Measurements from ENCODE around the gene CORO2A. TPM values are rescaled to one million over a fixed set of nuclear protein-coding genes. Genes with fewer than 3 reads are reported as not detected.

CORO2A gene
- total RNA-seq, 1 experiment from 2014 or later = 24.3 TPM

- H3K36me3 Mint-ChIP-seq (ENCODE audit: insufficient read depth, unreplicated experiment) = no peaks in the 10 kb centered on the region
- H3K4me3 Mint-ChIP-seq (ENCODE audit: low read depth, unreplicated experiment) = no peak overlapping the region
- H3K27me3 Mint-ChIP-seq (ENCODE audit: unreplicated experiment) = no peaks in the 10 kb centered on the region
- TF ChIP-seq CTCF (IDR thresholded peaks at IDR 0.05; ENCODE audit: unreplicated experiment) = no peak
- H3K4me1 Mint-ChIP-seq (ENCODE audit: low read depth, unreplicated experiment) = no peaks in the 10 kb centered on the region
- no peaks in the 10 kb centered on the region for H3K9me3 Mint-ChIP-seq (ENCODE audit: low read depth, unreplicated experiment)
- CTCF ChIA-PET = no interaction called here
- DNase-seq = no peak
- BruUV-seq (replicated peaks) = no TSS peak
- H3K27ac Mint-ChIP-seq (ENCODE audit: unreplicated experiment) = no peak overlapping the region
- intact Hi-C loops (cut with micrococcal nuclease; ENCODE audit: unreplicated experiment) = no loop called here
Observed at GRCh38 chr9:98236901-98237487, 44.6 kb upstream of the CORO2A start.

DNA sequence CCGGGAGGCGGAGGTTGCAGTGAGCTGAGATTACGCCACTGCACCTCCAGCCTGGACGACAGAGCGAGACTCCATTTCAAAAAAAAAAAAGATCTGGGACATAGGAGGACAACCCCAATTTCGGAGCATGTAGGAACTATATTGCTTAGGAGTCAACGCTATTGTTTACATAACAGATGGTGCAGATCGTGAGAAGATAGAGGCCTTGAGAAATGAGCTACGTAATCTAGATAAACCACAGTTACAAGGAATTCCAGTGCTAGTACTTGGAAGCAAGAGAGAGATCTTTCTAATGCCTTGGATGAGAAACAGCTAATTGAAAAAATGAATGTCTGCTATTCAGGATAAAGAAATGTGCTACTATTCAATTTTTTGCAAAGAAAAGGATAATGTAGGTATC is 42.7 kb upstream of the CORO2A start:
- H3K27me3 Mint-ChIP-seq (ENCODE audit: unreplicated experiment) = no peaks in the 10 kb centered on the region
- no peaks in the 10 kb centered on the region for H3K4me1 Mint-ChIP-seq (ENCODE audit: low read depth, unreplicated experiment)
- H3K36me3 Mint-ChIP-seq (ENCODE audit: insufficient read depth, unreplicated experiment) = peaks cover 7% of the 10 kb centered on the region
- H3K9me3 Mint-ChIP-seq (ENCODE audit: low read depth, unreplicated experiment) = no peaks in the 10 kb centered on the region
- TF ChIP-seq CTCF (IDR thresholded peaks at IDR 0.05; ENCODE audit: unreplicated experiment) = no peak
- H3K27ac Mint-ChIP-seq (ENCODE audit: unreplicated experiment) = no peak overlapping the region
- DNase-seq = no peak
- CTCF ChIA-PET = interaction anchor here (0.7 kb wide), 1 partner anchor 49 kb away, joined by 3 read pairs; no protein-coding TSS in a partner anchor
- no peak overlapping the region for H3K4me3 Mint-ChIP-seq (ENCODE audit: low read depth, unreplicated experiment)
- intact Hi-C loops (cut with micrococcal nuclease; ENCODE audit: unreplicated experiment) = no loop called here
- BruUV-seq (replicated peaks) = no TSS peak

DNA sequence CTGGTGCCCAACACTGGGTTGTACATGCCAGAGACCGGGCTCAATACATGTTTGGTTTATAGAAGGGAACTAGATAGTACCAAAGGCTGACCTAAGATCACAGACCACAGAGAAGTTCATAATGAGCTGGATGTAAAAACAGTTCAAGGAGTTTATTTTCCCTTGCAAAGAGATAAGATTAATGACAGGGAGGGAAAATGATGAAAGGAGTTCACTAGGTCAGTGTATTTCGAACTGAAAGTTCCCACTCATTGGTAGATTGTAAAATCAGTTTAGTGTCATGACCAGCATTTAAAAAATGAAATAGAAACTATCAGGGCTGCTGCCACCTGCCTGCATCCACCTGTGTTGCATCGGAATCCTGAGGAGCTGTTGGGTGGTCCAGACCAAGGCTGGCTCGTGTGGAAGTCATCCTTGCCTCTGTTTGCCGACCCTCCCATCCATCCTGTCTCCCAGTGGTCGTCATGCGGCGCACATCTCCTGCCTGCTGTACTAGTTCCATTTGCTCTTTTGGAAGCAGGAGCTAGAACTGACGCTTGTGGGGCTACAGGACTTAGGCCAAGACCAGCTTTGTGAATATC is 41.9 kb upstream of the CORO2A start:
- Mint-ChIP-seq H3K4me1 (ENCODE audit: low read depth, unreplicated experiment) (no peaks in the 10 kb centered on the region), H3K36me3 (ENCODE audit: insufficient read depth, unreplicated experiment) (peaks cover 7% of the 10 kb centered on the region), H3K9me3 (ENCODE audit: low read depth, unreplicated experiment) (no peaks in the 10 kb centered on the region), H3K27me3 (ENCODE audit: unreplicated experiment) (no peaks in the 10 kb centered on the region), H3K27ac (ENCODE audit: unreplicated experiment) (no peak overlapping the region), H3K4me3 (ENCODE audit: low read depth, unreplicated experiment) (no peak overlapping the region)
- CTCF ChIA-PET = no interaction called here
- DNase-seq = no peak
- no peak for TF ChIP-seq CTCF (IDR thresholded peaks at IDR 0.05; ENCODE audit: unreplicated experiment)
- BruUV-seq (replicated peaks) = no TSS peak
- intact Hi-C loops (cut with micrococcal nuclease; ENCODE audit: unreplicated experiment) = no loop called here

GRCh38 chr9:98232926-98233325 is 40.5 kb upstream of the CORO2A start:
- H3K4me3 Mint-ChIP-seq (ENCODE audit: low read depth, unreplicated experiment) = no peak overlapping the region
- no TSS peak for BruUV-seq (replicated peaks)
- no peak for DNase-seq
- no peak overlapping the region for H3K27ac Mint-ChIP-seq (ENCODE audit: unreplicated experiment)
- no peaks in the 10 kb centered on the region for H3K4me1 Mint-ChIP-seq (ENCODE audit: low read depth, unreplicated experiment)
- intact Hi-C loops (cut with micrococcal nuclease; ENCODE audit: unreplicated experiment) = no loop called here
- H3K27me3 Mint-ChIP-seq (ENCODE audit: unreplicated experiment) = no peaks in the 10 kb centered on the region
- no peak for TF ChIP-seq CTCF (IDR thresholded peaks at IDR 0.05; ENCODE audit: unreplicated experiment)
- CTCF ChIA-PET = interaction anchor here (0.6 kb wide), 1 partner anchor 473 kb away, joined by 6 read pairs; no protein-coding TSS in a partner anchor
- peaks cover 7% of the 10 kb centered on the region for H3K36me3 Mint-ChIP-seq (ENCODE audit: insufficient read depth, unreplicated experiment)
- no peaks in the 10 kb centered on the region for H3K9me3 Mint-ChIP-seq (ENCODE audit: low read depth, unreplicated experiment)

Measured in Calu3 (cell line).